ENCODE results near the gene CD33.
"Not testable (repeated sequence)": the region's sequence is repeated elsewhere in the genome, so short reads cannot be mapped to it uniquely, and the experiment has no call there.

The CD33 gene

GRCh38 chr19:51224898-51225393, at the start of gene CD33:
Gene CD33 (plus strand): TSS chr19:51225080. CDS start chr19:51225119, 39 bp downstream.
- DNase-seq: not testable (repeated sequence)

- no peak for DNase-seq
These were observed 45.6 kb upstream of the CD33 start for GRCh38 chr19:51179256-51179655.

GRCh38 chr19:51181377-51181912, 43.4 kb upstream of the CD33 start:
- no peak for DNase-seq

- no peak for DNase-seq
These were observed 42.9 kb upstream of the CD33 start for GRCh38 chr19:51181913-51182419.

DNA sequence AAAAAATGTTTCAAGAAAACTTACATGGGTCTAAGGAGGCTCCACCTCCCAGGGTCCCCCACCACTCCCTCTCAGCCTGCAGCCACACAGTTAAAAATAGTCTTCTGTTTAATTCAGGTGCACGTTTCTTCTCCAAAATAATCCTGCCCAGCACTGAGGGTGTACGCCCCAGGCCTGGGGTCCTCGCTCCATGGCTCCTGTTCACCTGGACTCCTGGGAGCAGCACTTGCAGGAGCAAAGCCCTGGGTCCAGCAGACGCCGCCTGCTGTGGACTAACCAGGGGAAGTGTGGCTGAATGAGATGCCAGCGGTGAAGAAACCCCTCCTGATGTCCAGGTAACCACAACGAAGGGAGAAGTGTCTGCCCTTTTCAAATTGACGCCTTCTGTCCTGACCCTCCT, 41.3 kb upstream of the CD33 start:
- DNase-seq: no peak

- no peak for DNase-seq
These were observed 39.6 kb upstream of the CD33 start for GRCh38 chr19:51185069-51185867.

- no peak for DNase-seq
These were observed 39.0 kb upstream of the CD33 start for GRCh38 chr19:51185868-51186215.

- DNase-seq: no peak
These were observed 38.6 kb upstream of the CD33 start for GRCh38 chr19:51186323-51186722.

DNA sequence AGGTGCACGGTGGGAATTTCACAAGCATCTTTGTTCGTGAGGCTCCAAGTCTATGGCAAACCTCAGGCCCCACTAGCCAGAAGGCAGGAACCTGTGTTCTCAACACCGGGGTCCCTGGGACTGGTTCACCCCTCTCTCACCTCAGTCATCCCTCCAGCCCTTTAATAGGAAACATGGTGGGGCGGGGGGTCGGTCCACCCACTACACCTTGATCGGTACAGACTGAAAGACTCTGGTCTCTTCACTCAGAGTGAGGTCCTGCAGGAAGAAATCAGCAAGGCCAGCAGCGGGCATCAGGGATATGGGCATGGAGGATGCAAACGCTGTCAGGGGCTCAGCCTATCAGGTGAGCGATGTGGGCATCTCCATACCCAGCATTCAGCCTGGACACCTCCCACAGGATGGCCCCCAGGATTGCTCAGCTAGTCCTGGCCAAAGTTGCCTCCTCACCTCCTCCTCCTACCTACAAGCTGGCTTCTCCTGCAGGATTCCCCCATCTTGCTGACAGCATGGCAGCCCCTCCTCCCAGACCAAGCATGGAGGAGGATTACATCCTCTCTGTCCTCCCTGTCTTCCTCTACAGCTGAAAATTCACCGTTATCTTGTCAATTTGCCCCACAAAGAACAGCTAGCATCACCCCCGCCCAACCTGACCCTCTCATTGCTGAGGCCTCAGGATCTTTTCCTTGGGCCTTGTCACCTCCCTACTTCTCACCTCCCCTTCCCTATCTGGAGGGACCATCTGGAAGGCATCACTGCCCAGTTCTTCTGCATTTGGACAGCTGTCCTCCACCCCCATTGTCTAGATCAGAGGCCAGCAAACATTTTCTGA, 37.3 kb upstream of the CD33 start:
- no peak for DNase-seq

DNA sequence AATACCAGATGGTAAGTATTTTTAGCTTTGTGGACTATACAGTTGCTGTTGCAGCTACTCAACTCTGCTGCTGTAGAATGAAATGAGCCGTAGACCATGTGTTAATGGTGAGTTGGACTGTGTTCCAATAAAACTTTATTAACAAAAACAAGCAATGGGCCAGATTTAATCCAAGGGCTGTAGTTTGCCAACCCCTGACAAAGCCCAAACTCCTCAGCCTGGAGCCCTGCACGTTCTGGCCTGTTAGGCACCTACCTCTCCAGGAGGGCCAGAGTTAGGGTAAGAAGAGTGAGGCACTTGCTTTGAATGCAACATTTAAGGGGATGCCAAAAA, 36.7 kb upstream of the CD33 start:
- no peak for DNase-seq

DNA sequence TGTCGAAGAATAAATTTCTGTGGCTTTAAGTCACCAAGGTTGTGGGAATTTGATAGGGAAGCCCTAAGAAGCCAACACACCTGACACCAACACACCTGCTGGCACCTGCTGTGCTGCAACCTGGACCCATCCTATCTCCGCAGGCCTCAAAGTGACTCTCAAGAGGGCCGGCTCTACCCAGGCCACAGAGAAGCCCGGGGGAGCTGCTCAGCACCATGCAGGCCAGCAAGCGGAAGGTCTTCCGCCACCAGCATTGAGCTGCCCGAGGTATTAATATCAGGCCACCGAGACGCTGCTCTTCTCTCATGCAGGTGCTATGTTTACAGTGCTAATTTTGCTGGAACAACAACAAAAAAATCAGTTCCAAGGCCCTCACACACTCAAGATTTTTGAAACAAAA, 32.2 kb upstream of the CD33 start:
- DNase-seq: no peak

DNA sequence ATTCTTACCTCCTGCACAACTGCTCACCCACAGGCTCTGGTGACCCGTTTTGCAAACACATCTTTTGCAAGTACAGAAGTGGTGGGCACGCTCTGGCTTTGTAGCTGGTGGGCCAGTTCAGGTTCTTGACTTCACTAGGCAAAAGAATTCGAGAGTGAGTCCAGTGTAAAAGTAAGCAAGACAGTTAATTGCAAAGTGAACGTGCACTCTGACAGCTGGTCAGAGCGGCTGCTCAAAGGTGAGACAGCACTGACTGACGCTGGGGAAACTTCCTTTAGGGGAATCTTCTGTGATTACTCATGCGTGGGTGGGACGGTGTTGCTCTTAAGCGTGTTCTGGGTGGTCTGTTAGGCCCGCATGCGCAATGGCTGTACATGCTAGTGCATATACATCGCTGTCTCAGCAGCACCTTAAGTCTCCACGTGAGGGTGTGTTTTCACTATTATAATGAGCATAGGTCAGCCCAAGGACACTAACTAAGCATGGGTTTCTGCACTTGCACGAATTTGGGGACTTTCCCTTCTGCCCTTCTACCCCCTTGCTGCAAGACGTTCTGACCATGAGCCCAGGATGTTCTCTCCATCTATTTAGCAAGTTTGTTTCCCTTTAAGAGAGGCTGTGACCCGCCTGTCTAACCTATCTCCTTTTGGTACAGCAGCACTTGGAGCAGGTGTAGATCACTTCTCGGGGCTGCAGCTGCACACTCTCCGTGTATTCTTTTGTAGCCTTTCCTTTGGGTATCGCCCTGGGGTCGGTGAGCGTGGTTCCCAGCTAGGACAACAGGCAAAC, 30.2 kb upstream of the CD33 start:
- DNase-seq: no peak

GRCh38 chr19:51195316-51195586, 29.6 kb upstream of the CD33 start:
- no peak for DNase-seq

DNA sequence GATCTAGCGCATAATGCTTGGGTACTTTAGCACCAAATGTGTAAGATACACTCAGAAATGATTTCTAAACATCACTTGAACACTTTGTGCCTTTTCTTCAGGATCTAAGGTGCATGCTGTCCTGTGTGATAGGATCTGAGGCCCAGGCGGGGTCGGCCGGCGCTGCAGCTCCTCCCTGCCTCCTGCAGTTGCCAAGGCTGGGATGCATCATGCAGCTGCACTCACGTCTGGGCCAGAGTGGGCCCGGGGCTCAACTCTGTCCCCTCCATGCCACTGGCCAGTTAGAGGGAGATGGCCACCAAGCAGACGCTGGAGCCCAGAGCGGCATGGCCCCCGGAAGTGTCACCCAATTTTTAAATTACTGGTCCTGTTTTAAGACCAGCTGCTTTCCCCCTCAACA, 29.3 kb upstream of the CD33 start:
- no peak for DNase-seq

GRCh38 chr19:51196181-51196580, 28.7 kb upstream of the CD33 start:
- no peak for DNase-seq

DNA sequence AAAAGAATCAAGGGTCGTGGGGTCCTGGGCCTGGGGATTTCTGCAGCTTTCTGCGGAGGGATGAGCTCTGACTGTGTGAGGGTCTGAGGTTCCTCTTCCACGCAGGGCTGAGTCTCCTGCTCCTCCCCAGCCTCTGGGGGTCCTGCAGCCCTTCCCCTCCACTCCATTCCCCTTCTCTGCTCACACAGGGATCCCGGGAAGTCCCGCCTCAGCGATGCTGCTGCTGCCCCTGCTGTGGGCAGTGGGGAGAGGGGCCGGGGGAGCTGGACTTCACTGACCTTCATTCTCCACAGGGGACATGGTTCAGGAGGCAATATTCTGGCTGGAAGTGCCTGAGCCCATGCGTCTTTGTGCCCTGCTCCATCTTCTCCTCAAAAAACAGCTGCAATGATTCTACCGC, 26.2 kb upstream of the CD33 start:
- DNase-seq: no peak

DNA sequence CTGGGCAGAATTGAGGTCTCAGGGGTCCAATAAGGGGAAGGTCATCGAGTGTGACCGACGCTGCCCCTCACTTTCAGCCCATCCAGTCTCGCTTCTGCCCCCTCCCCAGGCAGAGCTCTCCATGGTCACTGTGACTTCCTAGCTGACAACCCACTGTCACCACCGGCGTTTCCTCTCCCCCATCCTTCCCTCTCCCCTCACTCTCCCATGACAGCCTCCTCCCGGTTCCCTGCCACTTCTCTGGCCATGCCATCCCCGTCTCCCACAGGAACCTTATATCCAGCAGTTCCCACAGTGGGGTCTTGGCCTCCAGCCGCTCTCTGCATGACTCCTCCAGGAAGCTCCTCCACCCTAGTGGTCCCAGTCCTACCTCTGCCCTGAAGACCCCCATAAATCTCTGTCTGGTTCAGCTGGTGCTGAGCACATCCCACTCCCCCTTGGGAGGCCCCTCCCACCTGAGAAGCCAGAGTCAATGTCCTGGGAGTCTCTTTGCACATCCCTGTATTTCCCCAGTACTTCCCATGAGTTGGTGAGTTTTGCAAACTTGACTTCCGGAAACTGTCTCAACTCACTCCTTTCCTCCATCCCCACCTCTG, 24.7 kb upstream of the CD33 start:
- DNase-seq: no peak

DNA sequence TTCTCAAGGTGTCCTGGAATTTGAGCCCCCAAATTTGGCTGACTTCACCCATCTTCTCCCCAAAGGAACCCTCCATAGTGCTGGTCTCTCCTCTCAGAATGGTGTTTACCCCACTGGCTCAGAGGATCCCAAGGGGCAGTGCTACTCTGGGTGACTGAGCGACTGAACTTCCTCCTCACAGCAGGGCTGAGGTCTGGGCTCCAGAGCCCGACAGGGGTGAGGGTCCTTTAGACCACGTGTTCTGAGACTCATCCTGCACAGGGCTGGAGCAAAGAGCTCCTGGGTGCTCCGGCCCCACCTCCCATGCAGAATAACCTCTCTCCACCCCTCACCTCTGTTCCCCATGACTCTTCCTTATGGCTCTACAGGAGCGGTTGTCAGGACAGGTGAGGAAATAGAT, 23.2 kb upstream of the CD33 start:
- no peak for DNase-seq

- DNase-seq: no peak
These were observed 21.0 kb upstream of the CD33 start for GRCh38 chr19:51203916-51204315.

GRCh38 chr19:51204321-51204720, 20.6 kb upstream of the CD33 start:
- no peak for DNase-seq

DNA sequence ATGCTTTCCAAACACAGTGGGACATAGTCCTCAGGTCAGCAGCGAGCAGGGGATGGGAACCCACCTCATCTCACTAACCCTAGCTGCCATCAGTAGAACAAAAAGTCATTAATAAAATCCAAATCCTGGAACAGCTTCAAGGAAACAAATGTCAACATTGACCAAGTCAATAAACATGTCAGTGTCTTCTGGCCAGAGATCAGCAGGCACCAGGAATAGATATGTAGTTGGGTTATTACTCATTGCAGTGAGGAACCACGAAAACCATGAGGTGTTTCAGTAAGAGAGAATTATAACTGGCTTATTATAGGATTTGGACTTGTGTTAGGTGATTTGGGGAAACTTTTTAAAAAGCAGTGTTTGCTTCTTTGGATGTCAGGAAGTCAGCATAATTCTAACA, 17.1 kb upstream of the CD33 start:
- DNase-seq: no peak

DNA sequence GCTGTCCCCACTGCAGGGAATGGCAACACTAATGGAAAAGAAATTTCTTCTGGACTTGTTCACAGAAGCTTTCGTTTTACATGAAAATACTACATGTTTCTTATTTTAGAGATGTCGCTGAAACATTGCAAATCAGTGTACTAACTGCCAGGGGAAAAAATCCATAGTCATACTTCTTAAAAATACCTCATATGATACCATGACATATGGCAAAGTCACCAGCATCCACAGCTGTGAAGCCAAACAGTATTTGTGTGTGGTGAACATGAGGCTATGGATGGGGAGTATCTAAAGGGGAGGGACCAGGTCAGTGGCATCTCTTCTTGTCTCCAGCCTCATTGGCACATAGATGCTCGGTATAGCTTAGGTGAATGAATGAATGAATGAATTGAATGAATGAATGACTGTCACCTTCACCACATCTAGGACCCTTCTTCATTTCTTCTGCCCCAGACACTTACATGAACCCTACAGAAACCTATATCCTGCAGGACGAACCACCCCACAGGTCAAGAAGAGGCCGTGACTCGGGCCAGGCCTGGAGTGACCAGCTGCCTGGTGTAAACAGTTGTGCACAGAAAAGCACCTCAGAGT, 14.6 kb upstream of the CD33 start:
- no peak for DNase-seq

All from DMS53 (cell line).